Measurements from ENCODE around the gene MAEA.

MAEA gene

DNA sequence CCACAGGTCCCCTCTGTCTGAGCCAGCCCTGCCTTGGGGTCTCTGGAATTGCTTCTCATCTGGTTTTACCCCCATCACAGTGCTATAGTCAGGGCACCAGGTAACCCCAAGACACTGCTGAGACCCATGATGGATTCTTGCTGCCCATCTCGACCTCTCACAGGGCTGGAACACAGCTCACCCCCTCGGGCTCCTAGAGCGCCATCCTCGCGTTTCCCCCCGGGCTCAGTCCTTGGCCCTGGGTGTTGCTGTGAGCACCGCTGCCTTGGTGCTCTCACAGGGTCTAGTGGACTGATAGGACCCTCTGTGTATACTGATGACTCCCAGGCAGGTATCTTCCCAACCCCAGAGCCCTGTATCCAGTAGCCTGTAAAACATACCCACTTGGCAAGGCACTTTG, 8.8 kb downstream of the MAEA start:
- Histone ChIP-seq H3K9me3 (ENCODE audit: severe bottlenecking) (no peaks in the 10 kb centered on the region), H3K27ac (no peak overlapping the region), H3K4me3 (ENCODE audit: low read depth, low read length) (no peak overlapping the region), H3K36me3 (peaks cover 54% of the 10 kb centered on the region), H3K27me3 (ENCODE audit: insufficient read depth, low read depth, severe bottlenecking) (no peaks in the 10 kb centered on the region)
- no peak for DNase-seq
- no peak for TF ChIP-seq CTCF (IDR thresholded peaks at IDR 0.05; ENCODE audit: low read depth, low read length)

DNA sequence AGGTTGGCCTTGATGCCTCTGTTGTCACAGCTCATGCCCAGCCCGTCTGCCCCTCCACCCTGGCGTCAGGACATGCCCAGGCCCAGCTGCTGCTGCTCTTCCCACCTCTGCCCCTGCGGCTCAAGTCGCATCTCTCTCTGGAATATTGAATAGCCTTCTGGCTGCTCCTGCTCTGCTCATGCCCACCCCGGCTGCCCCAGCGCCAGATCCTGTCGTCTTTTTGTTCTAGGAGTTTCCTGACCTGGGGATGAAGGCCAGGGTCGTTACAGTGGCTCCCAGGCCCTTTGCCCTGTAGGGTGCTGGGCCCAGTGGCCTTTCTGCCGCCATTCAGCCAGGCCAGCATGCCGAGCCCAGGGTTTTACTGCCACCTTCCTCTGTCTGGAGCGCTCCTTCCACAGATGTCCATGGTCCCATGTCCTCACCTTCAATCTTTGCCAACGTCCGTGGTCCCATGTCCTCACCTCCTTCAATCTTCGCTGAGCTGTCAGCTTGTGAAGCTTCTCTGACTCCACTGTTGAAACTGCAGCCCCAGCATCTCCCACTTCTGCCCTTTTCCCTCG, 9.7 kb downstream of the MAEA start:
- Histone ChIP-seq H3K27me3 (ENCODE audit: insufficient read depth, low read depth, severe bottlenecking) (no peaks in the 10 kb centered on the region), H3K36me3 (peaks cover 47% of the 10 kb centered on the region), H3K4me3 (ENCODE audit: low read depth, low read length) (no peak overlapping the region), H3K9me3 (ENCODE audit: severe bottlenecking) (no peaks in the 10 kb centered on the region), H3K27ac (peak overlapping the region; percentile 77)
- no peak for TF ChIP-seq CTCF (IDR thresholded peaks at IDR 0.05; ENCODE audit: low read depth, low read length)
- DNase-seq: no peak

DNA sequence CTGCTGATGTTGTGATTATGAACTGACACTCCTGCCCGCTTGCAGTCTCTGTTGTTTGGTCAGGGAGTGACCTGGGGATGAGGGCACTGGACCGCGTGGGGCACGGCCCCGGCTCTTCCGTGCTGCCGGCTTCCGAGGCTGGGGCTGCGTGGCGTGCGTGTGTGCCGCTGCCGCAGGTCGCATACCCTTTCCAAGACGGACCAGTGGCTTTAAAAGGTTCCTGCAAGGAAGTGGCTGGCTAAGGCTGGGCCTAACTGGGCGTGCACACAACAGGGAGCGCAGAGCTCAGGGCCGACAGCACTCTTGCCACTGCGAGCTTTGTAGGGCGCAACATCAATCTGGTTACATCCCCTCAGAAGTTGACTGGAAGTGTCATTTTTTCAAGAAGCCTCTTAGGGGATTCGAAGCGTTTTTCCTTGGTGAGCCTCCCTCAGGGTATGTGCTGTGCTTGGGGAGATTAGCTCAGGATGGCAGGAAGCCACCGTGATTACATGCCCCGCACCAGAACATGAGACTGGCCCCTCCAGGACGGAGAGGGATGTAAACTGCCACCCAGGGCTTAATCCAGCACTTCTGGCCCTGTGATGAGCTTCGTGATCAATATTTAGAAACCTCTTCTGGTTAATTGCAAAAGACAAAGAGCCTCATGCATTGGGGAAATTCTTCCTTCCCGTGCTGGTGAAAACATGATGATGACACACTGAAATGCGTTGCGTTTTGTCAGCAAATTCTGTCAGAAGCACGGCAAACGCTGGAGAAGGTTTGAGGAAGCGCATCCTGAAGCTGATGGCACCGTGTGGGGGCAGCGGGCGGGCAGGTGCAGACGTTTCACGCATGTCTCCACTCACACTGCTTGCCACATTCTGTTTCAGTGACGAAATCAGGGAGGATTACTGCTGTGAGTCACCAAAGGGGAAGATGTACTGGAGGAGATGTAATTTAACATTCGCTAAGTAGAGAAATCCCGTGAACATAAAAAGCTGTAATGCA, 11.1 kb downstream of the MAEA start:
- Histone ChIP-seq H3K9me3 (ENCODE audit: severe bottlenecking) (no peaks in the 10 kb centered on the region), H3K27me3 (ENCODE audit: insufficient read depth, low read depth, severe bottlenecking) (no peaks in the 10 kb centered on the region), H3K27ac (peak overlapping the region; percentile 77), H3K4me3 (ENCODE audit: low read depth, low read length) (peak overlapping the region; percentile 33), H3K36me3 (peaks cover 49% of the 10 kb centered on the region)
- no peak for TF ChIP-seq CTCF (IDR thresholded peaks at IDR 0.05; ENCODE audit: low read depth, low read length)
- peak; percentile 60 for DNase-seq

GRCh38 chr4:1302159-1302558, 12.5 kb downstream of the MAEA start:
- DNase-seq: no peak

DNA sequence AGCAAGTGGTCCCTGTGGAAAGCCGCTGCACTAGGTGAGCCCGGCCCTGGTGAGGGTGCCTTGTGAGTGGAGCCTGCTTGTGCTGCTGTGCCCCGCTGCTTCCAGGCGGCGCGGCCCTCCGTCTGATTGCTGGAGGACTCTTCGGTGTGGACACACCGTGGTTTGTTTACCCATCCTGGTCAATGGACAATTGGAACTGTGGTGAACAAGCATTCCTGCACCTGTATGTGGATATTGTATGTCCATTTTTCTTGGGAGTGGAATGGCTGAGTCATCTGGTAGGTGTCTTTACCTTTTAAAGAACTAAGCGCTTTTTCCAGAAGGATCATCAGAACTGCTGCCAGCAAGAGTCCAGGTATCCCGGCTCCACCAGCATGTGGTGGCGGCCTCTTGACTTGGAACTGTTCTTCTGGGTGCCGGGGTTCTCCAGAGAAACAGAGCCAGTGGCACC, 15.6 kb downstream of the MAEA start:
- H3K36me3 ChIP-seq: peaks cover 25% of the 10 kb centered on the region
- H3K27me3 ChIP-seq (ENCODE audit: insufficient read depth, low read depth, severe bottlenecking): no peaks in the 10 kb centered on the region
- H3K9me3 ChIP-seq (ENCODE audit: severe bottlenecking): no peaks in the 10 kb centered on the region
- no peak for DNase-seq
- H3K4me3 ChIP-seq (ENCODE audit: low read depth, low read length): no peak overlapping the region
- TF ChIP-seq CTCF (IDR thresholded peaks at IDR 0.05; ENCODE audit: low read depth, low read length): no peak
- H3K27ac ChIP-seq: no peak overlapping the region

More at GRCh38 chr4:1302159-1302558, 12.5 kb downstream of the MAEA start:
- Histone ChIP-seq H3K27ac (peak overlapping the region; percentile 77; the same call in 1 of the 2 replicates), H3K4me3 (ENCODE audit: low read depth, low read length) (no peak overlapping the region), H3K27me3 (ENCODE audit: insufficient read depth, low read depth, severe bottlenecking) (no peaks in the 10 kb centered on the region), H3K9me3 (ENCODE audit: severe bottlenecking) (no peaks in the 10 kb centered on the region), H3K36me3 (peaks cover 47% of the 10 kb centered on the region)
- TF ChIP-seq CTCF (IDR thresholded peaks at IDR 0.05; ENCODE audit: low read depth, low read length): no peak

Measured in WERI-Rb-1 (cell line).